HG03045 (cell line): ENCODE data around the gene TRAPPC2L.

Source experiments
- ATAC-seq: cut with Tn5 transposase; IDR thresholded peaks from one replicate; pipeline ENCODE4 v1.9.1; 2021; ENCODE audit warnings: mild to moderate bottlenecking, moderate library complexity; ENCODE audit not compliant: unreplicated experiment

Gene TRAPPC2L

GRCh38 chr16:88905563-88905962 lies 48.6 kb downstream of the TRAPPC2L start:
- no peak for ATAC-seq

GRCh38 chr16:88906020-88906419 lies 49.1 kb downstream of the TRAPPC2L start:
- ATAC-seq: no peak

DNA sequence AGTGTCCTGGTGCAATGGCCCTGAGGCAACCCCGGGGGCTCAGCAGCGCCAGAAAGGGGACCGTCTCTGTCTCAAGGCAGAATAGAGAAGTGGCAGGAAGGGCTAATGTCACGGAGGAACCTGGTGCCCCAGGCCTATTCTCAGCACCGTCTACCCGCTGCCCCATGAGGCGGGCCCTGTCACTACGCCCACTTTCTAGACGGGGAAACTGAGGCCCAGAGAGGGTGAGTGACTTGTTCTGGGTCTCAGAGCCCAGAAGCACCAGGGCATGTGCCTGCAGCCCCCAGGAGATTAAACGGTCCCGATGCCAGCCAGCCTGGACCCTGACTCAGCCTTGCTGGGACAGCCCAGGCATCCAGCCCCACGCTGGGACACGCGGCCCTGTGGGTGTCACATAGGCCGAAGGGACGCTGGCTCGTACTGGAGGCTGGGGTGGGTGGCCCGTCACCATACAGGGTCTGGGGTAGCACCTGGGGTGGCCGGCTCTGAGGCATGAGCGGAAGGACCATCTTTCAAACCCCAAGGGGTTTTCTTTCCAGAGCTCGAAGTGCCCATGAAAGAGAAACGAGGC lies 49.7 kb downstream of the TRAPPC2L start:
- ATAC-seq: no peak

DNA sequence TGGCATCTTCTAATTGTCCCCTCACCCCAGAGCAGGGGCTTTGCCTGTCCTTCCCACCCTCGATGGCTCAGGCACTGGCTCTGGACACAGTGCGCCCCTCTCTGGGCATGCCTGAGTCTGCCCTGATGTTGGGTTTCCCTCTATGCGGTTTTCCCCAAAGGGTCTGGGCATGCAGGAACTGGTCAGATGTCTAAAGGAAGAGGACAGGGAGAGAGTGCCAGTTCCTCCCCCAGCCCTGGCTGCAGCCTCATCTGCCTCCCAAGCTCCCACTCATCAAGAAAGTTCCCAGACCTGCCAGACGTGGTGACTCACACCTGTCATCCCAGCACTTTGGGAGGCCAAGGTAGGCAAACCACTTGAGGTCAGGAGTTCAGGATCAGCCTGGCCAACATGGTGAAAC lies 50.8 kb downstream of the TRAPPC2L start:
- ATAC-seq: no peak

DNA sequence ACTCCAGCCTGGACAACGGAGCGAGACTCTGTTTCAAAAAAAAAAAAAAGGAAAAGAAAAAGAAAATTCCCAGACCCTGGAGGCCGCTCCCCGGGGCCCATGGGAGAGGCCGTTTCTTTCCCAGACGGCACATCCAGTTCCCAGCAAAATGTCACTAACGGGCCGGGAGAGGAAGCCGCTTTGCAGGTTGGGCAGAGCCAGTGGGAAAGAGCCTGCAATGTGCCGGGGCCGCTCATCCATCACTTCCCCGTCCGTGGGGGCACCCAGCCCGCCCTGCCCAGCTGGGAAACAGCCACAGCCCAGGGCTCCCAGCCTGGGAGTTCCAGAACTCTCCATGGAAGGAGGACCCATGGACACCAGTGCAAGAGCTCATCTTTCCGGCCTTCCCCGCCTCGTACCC lies 51.4 kb downstream of the TRAPPC2L start:
- ATAC-seq: no peak

DNA sequence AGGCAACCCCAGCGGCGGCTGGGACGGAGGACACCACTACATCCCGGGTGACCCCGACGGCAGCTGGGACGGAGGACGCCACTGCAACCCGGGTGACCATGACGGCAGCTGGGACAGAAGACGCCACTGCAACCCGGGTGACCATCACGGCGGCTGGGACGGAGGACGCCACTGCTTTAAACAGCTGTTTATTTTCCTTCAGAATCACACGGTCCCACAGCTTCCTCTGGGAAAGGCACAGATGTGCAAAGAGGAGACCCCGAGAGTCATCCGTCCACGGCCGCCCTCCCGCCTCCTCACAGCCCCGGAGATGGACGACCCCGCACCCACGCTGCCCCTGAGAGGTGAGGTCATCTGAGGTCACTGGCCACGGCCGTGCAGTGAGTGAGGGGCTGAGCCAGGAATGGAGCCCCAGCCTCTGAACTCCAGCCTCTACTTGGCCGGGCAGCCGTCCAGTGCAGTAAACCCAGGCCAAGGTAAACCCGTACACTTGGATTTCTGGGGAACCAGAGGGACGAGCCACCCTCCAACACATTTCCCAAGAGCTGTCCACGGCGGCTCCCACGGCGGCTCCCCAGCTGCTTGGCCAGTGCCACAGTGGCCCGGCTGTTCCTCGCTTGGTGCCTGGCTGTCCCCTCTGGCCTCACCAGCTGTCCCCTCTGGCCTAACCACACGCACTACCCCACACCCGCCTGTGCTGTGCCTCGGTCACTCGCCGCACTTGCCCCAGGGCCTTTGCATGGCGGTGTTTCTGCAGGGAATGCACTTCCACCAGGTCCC lies 52.7 kb downstream of the TRAPPC2L start:
- no peak for ATAC-seq

GRCh38 chr16:88910284-88911135 lies 53.6 kb downstream of the TRAPPC2L start:
- ATAC-seq: no peak

DNA sequence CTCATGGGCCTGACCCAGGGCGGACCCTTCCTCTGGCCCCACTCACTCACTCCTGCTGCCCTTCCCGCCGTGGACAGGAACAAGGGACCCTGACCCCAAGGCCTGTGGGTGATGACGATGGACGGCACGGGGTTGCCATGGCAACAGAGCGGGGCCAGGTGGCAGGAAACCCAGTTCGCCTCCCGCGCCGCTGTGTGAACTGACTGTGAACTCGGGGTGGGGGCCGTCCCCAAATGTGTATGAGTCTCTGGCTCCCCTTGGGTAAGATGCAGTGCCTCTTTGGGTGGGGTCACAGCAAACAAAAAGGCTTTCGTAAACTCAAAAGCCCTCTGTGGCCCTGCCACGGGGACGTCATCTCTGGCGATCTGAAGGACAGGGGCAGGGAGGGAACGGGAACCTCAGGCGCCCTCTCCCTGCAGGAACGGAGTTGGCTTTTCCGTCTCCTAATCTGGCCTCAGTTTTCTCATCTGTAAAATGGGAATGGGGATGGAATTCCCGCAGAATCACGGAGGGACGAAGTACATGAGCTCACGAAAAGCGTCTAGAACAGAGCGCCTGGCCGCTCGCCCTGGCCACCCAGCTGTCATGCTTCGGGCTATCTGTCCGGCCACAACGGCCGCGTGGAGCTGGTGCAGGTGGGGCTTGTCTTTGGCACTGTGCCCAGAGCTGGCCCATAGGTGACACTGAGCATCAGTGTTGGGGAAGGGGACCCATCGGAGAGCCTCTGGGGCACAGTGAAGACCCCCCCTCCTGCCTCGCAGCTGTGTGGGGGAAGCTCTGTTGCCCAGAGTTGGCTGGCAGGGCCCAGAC lies 54.4 kb downstream of the TRAPPC2L start:
- ATAC-seq: no peak

DNA sequence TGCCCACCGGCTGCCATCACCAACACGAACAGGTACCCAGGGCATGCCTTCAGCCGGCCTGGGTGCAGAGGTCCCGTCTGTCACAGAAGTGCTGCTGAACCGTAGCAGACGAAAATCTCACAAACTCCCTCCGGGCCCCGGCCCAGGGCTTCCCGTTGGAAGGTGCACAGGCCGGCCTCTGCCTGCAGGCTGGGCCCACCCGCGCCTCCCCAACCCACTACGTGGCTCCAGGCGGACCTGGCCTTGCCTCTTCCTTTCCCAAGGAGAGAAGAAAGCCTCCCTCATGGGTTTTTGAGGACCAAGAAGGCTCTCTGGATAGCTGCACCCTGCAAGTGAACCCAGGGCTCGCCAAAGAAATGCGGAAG lies 55.0 kb downstream of the TRAPPC2L start:
- no peak for ATAC-seq
